ENCODE measurements around the gene CCDC7. TPM values are rescaled to one million over a fixed set of nuclear protein-coding genes. Genes with fewer than 3 reads are reported as not detected.
"Not testable (repeated sequence)": the region's sequence is repeated elsewhere in the genome, so short reads cannot be mapped to it uniquely, and the experiment has no call there.

The CCDC7 gene
- polyA plus RNA-seq, 6 donors from 2014 or later, result 3.8 to 14.4 (median 5.8) TPM; not detected in 1

DNA sequence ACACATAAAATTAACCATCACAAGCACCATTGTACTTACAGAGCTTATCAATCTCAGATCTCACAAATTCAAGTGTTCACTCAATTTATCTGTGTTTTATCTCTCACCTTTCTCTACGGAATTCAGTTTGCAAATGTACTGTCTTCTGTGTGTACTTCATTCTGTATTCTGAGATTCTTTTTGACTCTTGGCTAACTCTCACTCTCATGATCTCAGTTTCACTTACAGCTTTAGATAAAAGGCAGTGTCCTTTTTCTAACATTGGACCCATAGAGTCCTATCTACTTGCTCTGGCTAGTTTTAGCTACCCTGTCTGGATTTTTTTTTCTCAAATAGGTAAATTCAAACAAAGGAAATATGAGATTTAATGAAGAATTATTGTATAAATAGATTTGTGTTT is 176.0 kb downstream of the CCDC7 start:
- no peaks in the 10 kb centered on the region for H3K4me1 Mint-ChIP-seq

DNA sequence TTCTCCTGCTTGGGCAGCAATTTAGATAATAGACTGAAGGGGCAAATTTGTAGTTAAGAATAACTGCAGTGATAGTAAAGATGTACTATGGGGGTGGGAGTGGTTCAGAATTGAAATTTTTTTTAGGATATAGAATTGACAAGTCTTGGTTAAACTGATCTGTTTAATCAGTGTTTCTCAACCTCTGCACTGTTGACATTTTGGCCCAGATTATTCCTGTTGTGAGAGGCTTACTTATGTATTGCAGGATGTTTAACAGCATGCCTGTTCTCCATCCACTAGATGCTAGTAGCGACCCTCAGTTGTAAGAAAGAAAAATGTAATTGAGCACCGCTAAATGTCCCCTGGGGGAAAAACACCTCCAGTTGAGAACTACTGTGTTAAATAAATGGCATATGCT is 176.5 kb downstream of the CCDC7 start:
- H3K4me1 Mint-ChIP-seq, result no peaks in the 10 kb centered on the region
- H3K27ac Mint-ChIP-seq, result no peak overlapping the region
- H3K9me3 Mint-ChIP-seq, result peaks cover 6 to 42% (median 17%) of the 10 kb centered on the region in 7 donors
- no peak overlapping the region for H3K4me3 Mint-ChIP-seq
- no peak for DNase-seq
- no peak for ATAC-seq (ENCODE audit: low read depth in 2 of 2)
- H3K27me3 Mint-ChIP-seq, result no peaks in the 10 kb centered on the region
- H3K36me3 Mint-ChIP-seq, result peaks cover 23 to 47% of the 10 kb centered on the region in 2 donors

More for the DNA sequence above, 176.0 kb downstream of the CCDC7 start:
- H3K36me3 Mint-ChIP-seq, result peaks cover 25 to 43% of the 10 kb centered on the region in 2 donors
- no peak overlapping the region for H3K27ac Mint-ChIP-seq
- DNase-seq (no peak), ATAC-seq (ENCODE audit: low read depth in 2 of 2) (no peak)
- H3K27me3 Mint-ChIP-seq, result no peaks in the 10 kb centered on the region
- H3K9me3 Mint-ChIP-seq, result peaks cover 6 to 42% (median 17%) of the 10 kb centered on the region in 7 donors
- H3K4me3 Mint-ChIP-seq, result no peak overlapping the region

DNA sequence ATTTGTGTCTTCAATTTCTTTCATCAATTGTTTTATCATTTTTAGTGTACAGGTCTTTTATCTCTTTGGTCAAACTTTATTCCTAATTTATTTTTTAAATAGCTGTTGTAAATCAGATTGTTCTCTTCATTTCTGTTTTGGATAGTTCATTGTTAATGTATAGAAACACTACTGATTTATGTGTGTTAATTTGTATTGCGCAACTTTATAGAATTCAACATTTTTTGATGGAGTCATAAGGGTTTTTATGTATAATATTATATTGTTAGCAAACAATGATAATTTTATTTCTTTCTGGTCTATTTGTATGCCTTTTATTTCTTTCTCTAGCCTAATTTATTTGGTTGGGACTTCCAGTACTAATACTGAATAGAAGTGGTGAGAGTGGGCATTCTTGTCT is 181.2 kb downstream of the CCDC7 start:
- H3K27ac Mint-ChIP-seq, result no peak overlapping the region
- H3K4me1 Mint-ChIP-seq, result no peaks in the 10 kb centered on the region
- ATAC-seq (ENCODE audit: low read depth in 2 of 2) (no peak), DNase-seq (no peak)
- H3K36me3 Mint-ChIP-seq, result peaks cover 8 to 41% of the 10 kb centered on the region in 2 donors
- peak overlapping the region in 1 of 8 donors; percentile 35 for H3K4me3 Mint-ChIP-seq
- no peaks in the 10 kb centered on the region for H3K27me3 Mint-ChIP-seq
- H3K9me3 Mint-ChIP-seq, result peaks cover 0 to 20% (median 8%) of the 10 kb centered on the region in 7 donors

DNA sequence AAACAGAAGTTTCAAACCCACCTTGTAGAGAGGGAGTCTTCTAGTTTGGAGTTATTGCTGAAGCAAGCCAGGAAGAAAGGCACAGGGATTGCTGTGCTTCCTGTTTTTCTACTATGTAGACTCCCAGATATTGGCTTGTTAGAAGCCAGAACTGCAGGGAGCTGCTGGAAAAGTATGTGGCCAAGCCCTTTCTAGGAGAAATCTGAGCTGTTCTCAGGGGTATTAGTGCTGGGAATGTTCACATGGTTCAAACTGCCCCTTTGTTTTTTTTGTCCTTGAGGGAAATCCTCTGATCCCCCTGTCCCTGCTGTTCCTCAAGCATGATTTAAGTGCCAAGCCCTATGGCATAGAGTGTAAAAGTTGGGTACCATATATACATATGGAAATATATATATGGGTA is 184.0 kb downstream of the CCDC7 start:
- no peaks in the 10 kb centered on the region for H3K27me3 Mint-ChIP-seq
- H3K27ac Mint-ChIP-seq, result no peak overlapping the region
- no peaks in the 10 kb centered on the region for H3K4me1 Mint-ChIP-seq
- peaks cover 0 to 20% (median 8%) of the 10 kb centered on the region in 7 donors for H3K9me3 Mint-ChIP-seq
- DNase-seq, result no peak
- H3K4me3 Mint-ChIP-seq, result no peak overlapping the region
- H3K36me3 Mint-ChIP-seq, result peaks cover 0 to 33% of the 10 kb centered on the region in 2 donors
- no peak for ATAC-seq (ENCODE audit: low read depth in 2 of 2)

DNA sequence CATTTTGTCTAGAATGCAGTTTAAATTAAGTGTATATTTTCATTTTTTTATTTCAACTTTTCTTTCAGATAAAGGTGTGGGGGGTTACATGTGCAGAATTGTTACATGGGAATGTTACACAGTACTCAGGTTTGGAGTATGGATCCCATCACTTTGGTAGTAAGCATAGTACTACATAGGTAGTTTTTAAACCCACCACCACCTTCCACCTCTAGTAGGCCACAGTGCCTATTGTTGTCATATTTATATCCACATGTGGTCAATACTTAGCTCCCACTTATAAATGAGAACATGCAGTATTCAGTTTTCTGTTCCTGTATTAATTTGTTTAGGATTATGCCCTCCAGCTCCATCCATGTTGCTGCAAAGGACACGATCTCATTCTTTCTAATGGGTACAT is 200.6 kb downstream of the CCDC7 start:
- H3K27me3 Mint-ChIP-seq, result no peaks in the 10 kb centered on the region
- H3K27ac Mint-ChIP-seq, result no peak overlapping the region
- no peak for ATAC-seq (ENCODE audit: low read depth in 2 of 2)
- H3K4me3 Mint-ChIP-seq, result no peak overlapping the region
- peaks cover 11 to 52% (median 31%) of the 10 kb centered on the region in 7 donors for H3K9me3 Mint-ChIP-seq
- no peak for DNase-seq
- peaks cover 0 to 3% (median 0%) of the 10 kb centered on the region in 3 donors for H3K4me1 Mint-ChIP-seq
- H3K36me3 Mint-ChIP-seq, result peaks cover 45 to 47% of the 10 kb centered on the region in 2 donors

DNA sequence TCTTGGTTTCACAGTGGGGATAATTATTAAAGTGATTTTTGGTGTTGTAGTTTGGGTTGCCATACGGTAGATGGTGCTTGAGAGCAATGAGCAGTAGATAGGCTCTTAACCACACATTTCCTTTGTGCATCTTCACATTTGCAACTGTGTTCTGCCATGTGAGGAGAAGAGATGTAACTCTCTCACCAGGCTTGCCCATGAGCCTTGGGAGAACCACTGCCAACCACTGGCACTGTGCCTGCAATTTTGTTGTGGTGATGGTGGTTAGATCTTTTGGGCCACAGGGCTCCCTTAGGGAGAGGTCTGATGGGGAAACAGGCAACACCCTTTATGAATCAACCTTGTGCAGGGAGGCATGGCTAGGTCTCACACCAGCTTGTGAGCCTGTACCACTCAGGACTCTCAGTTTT is 204.3 kb downstream of the CCDC7 start:
- Mint-ChIP-seq H3K4me3 (no peak overlapping the region), H3K9me3 (peaks cover 19 to 79% (median 54%) of the 10 kb centered on the region in 7 donors), H3K36me3 (peaks cover 56 to 63% of the 10 kb centered on the region in 2 donors), H3K27ac (no peak overlapping the region), H3K4me1 (peaks cover 0 to 3% (median 0%) of the 10 kb centered on the region in 3 donors), H3K27me3 (no peaks in the 10 kb centered on the region)
- no peak for ATAC-seq (ENCODE audit: low read depth in 2 of 2)
- DNase-seq, result no peak

DNA sequence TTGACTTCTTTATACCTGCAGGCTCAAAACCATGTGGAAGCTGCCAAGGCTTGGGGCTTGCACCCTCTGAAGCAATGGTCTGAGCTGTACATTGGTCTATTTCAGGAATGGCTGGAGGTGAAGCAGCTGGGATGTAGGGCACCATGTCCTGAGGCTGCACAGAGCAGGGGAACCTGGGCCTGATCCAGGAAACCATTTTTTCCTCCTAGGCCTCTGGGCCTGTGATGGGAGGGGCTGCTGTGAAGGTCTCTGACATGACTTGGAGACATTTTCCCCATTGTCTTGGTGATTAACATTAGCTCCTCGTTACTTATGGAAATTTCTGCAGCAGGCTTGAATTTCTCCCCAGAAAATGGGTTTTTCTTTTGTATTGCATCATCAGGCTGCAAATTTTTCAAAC is 211.5 kb downstream of the CCDC7 start:
- peaks cover 17 to 72% (median 59%) of the 10 kb centered on the region in 7 donors for H3K9me3 Mint-ChIP-seq
- H3K4me3 Mint-ChIP-seq; H3K27me3 Mint-ChIP-seq; DNase-seq; H3K4me1 Mint-ChIP-seq; ATAC-seq (ENCODE audit: low read depth in 2 of 2); H3K27ac Mint-ChIP-seq: not testable (repeated sequence)
- peaks cover 45 to 60% of the 10 kb centered on the region in 2 donors for H3K36me3 Mint-ChIP-seq

DNA sequence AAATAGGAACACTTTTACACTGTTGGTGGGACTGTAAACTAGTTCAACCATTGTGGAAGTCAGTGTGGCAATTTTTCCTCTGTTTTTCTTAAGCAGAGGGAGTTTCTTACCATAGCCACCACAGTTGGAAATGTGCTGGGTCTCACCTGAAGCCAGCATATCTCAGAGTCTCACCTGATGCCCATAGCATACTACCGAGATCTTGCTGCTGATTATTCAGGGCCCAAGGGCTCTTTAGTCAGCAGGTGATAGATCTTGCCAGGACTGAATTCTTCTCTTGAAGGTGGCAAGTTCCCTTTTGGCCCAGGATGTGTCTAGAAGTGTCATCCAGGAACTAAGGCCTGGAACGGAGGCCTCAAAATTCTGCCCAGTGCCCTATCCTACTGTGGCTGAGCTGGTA is 215.4 kb downstream of the CCDC7 start:
- H3K27ac Mint-ChIP-seq, result no peak overlapping the region
- peaks cover 26 to 30% of the 10 kb centered on the region in 2 donors for H3K36me3 Mint-ChIP-seq
- H3K9me3 Mint-ChIP-seq, result peaks cover 8 to 38% (median 27%) of the 10 kb centered on the region in 7 donors
- H3K27me3 Mint-ChIP-seq, result no peaks in the 10 kb centered on the region
- H3K4me3 Mint-ChIP-seq, result no peak overlapping the region
- DNase-seq, result no peak
- ATAC-seq (ENCODE audit: low read depth in 2 of 2), result no peak
- H3K4me1 Mint-ChIP-seq, result peaks cover 4 to 8% (median 6%) of the 10 kb centered on the region in 3 donors

DNA sequence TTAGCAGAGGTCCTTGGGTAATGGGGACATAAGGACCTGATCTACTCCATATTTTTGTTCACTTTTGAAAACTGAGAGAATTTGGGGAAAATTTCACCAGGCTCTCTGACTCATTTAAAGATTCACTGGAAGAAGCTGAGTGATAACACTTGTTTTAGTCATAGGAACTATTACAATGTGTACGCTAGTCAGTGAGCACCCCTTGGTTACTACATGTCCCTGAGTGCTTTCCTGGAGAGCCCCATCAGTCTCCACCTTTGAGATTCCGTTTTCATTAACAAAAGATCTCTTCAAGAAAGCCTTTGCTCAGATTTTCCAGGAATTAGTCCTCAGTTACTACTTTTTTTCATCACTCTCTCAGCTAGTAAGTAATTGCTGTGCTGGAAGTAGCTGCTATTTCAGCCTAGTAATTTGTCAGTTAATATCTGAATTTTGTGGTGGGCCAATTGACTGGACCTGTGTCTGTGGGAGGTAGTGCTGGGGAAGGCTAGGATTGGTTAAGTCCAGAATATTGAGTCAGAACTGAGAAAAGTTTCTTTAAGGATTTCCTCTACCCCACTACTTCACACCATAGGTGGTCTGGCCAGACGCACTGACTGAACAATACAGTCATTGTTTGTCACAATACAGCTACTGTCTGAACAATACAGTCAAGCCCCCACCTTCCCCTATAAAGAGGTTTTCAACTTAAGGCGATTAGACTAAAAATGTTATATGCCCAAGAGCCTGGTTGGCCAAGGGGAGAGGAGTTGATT is 235.0 kb downstream of the CCDC7 start:
- H3K4me1 Mint-ChIP-seq, result no peaks in the 10 kb centered on the region
- H3K36me3 Mint-ChIP-seq, result peaks cover 35 to 36% of the 10 kb centered on the region in 2 donors
- H3K4me3 Mint-ChIP-seq, result no peak overlapping the region
- DNase-seq, result no peak
- H3K27me3 Mint-ChIP-seq, result no peaks in the 10 kb centered on the region
- no peak for ATAC-seq (ENCODE audit: low read depth in 2 of 2)
- no peak overlapping the region for H3K27ac Mint-ChIP-seq
- H3K9me3 Mint-ChIP-seq, result peaks cover 11 to 40% (median 24%) of the 10 kb centered on the region in 7 donors

DNA sequence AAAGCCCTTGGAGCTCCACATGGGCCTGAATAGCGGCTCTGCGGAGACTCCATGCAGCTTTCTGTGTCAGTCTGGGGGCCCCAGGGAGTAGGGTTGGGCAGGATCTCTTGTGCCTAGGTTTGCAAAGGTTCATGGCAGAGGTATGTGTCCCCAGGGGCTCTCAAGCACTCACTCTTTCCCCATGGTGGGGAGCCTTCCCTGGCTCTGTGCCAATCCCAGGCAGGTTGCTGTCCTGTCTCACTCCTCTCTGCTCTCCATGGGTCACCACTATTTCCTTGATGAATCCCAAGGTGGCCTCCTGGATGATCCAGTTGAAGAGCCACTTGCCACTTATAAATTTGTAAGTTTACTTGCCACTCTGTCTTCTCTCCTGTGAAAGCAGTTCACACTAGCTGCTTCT is 238.4 kb downstream of the CCDC7 start:
- Mint-ChIP-seq H3K36me3 (peaks cover 20 to 48% of the 10 kb centered on the region in 2 donors), H3K27me3 (no peaks in the 10 kb centered on the region), H3K4me3 (no peak overlapping the region), H3K4me1 (no peaks in the 10 kb centered on the region), H3K9me3 (peaks cover 0 to 20% (median 8%) of the 10 kb centered on the region in 7 donors), H3K27ac (no peak overlapping the region)
- DNase-seq (no peak), ATAC-seq (ENCODE audit: low read depth in 2 of 2) (no peak)

DNA sequence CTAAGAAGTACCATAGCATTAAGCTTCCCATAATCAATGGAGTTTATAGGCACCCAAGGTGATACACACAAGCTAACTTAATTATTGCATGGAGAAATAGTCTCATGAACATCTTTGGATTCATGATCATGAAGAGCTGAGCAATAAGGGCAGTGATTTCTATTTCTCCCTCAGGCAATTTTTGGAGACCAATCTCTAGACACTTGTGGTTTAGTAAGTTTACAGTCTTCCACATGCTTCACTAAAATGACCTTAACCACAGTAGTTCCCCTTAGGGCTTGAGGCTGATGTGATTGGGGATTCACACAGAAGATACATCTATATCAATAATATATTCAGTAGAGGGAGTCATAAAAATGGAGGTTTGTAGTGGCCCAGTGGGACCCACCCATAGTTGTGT is 241.2 kb downstream of the CCDC7 start:
- no peaks in the 10 kb centered on the region for H3K4me1 Mint-ChIP-seq
- no peak overlapping the region for H3K4me3 Mint-ChIP-seq
- no peaks in the 10 kb centered on the region for H3K27me3 Mint-ChIP-seq
- peaks cover 8 to 49% of the 10 kb centered on the region in 2 donors for H3K36me3 Mint-ChIP-seq
- H3K9me3 Mint-ChIP-seq, result peaks cover 0 to 12% (median 7%) of the 10 kb centered on the region in 7 donors
- DNase-seq, result no peak
- no peak for ATAC-seq (ENCODE audit: low read depth in 2 of 2)
- H3K27ac Mint-ChIP-seq, result no peak overlapping the region

DNA sequence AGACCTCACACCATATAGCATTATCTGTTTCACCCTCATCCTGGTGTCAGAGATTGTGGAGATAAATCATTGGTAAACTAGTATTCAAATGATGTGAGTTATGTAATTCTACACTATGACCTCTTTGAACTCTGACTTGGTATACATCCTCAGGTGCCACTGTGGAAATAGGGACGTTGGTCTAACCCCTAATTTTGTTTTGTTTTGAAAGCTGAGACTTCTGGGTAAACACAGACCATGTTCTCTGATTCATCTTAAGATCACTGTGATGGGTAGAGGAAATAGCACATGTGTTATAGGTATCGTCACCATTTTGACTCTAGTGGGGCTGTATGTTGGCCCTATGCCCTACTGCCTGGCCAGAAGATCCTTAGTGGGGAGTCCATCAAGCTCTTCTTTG is 241.6 kb downstream of the CCDC7 start:
- no peaks in the 10 kb centered on the region for H3K4me1 Mint-ChIP-seq
- no peaks in the 10 kb centered on the region for H3K27me3 Mint-ChIP-seq
- no peak overlapping the region for H3K4me3 Mint-ChIP-seq
- no peak overlapping the region for H3K27ac Mint-ChIP-seq
- DNase-seq (no peak), ATAC-seq (ENCODE audit: low read depth in 2 of 2) (no peak)
- peaks cover 0 to 9% (median 3%) of the 10 kb centered on the region in 7 donors for H3K9me3 Mint-ChIP-seq
- H3K36me3 Mint-ChIP-seq, result peaks cover 4 to 46% of the 10 kb centered on the region in 2 donors

DNA sequence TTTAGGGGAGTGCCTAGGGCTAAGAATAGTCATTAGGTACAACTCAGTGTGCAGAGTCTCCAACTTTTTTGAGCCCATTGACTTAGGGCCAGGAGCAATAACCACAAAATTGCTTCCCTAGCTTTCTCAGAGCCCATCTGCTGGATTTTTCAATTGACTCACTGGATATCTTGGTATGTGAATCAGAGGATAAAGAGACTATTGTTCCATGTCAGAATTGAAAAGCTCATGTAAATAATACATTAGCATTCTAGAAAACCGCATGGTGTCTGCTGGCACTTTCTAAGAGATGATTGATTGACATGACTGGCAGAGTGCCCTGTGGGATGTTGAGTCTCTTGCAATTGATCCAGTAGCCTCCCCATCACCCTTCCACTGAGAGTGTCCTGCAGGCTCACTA is 246.2 kb downstream of the CCDC7 start:
- no peak for ATAC-seq (ENCODE audit: low read depth in 2 of 2)
- Mint-ChIP-seq H3K4me3 (no peak overlapping the region), H3K36me3 (peaks cover 10 to 39% of the 10 kb centered on the region in 2 donors)

DNA sequence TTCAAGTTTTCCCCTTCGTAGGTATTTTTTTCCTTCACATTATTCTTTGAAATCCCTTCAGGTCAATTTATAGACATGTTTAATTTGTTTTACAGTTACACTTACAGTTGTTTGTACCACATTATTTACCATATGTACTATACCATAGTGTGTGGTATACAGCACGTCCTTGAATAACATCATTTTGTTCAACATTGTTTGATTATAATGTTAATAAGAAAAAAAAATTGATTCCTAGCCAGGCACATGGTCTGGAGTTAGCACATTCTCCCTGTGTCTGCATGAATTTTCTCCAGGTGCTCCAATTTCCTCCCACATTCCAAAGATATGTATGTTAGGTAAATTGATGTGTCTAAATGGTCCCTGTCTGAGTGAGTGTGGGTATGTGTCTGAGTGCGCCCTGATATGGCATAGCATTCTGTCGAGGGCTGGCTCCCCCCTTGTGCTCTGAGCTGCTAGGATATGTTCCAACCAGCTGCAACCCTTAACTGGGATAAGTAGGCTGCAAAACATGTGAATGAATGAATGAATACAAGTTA is 247.6 kb downstream of the CCDC7 start:
- Mint-ChIP-seq H3K4me3 (no peak overlapping the region), H3K4me1 (no peaks in the 10 kb centered on the region), H3K36me3 (peaks cover 21 to 38% of the 10 kb centered on the region in 2 donors), H3K9me3 (peaks cover 0 to 28% (median 11%) of the 10 kb centered on the region in 7 donors), H3K27me3 (no peaks in the 10 kb centered on the region), H3K27ac (no peak overlapping the region)
- no peak for DNase-seq
- no peak for ATAC-seq (ENCODE audit: low read depth in 2 of 2)

More for the DNA sequence above, 246.2 kb downstream of the CCDC7 start:
- no peak overlapping the region for H3K27ac Mint-ChIP-seq
- no peak for DNase-seq
- no peaks in the 10 kb centered on the region for H3K4me1 Mint-ChIP-seq
- no peaks in the 10 kb centered on the region for H3K27me3 Mint-ChIP-seq
- peaks cover 0 to 20% (median 8%) of the 10 kb centered on the region in 7 donors for H3K9me3 Mint-ChIP-seq

Data from naive B cell (primary cell).